ENCODE data around the gene TASP1. TPM values are rescaled to one million over a fixed set of nuclear protein-coding genes. Genes with fewer than 3 reads are reported as not detected.

TASP1 gene
- total and polyA plus RNA-seq, 8 donors, result 2.9 to 33.8 (median 6.9) TPM

DNA sequence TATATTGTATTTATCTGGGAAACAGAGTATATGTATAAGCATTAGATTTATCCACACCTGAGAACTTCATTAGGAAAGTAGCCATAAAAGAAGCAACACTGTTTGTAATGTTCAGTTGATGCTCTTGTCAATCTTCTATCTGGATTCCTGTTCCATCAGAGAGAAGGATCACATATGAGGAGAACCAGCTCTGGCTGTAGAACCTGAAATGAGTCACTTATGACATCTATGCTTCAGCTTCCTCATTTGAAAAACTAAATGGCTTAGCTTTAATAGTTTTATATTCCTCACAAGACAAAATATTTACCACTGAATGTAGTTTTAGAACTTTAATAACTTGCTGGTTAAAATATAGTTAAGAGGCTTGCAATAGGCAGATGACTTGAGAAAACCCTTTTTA lies 144.7 kb downstream of the TASP1 start:
- no peak overlapping the region for H3K27ac ChIP-seq

DNA sequence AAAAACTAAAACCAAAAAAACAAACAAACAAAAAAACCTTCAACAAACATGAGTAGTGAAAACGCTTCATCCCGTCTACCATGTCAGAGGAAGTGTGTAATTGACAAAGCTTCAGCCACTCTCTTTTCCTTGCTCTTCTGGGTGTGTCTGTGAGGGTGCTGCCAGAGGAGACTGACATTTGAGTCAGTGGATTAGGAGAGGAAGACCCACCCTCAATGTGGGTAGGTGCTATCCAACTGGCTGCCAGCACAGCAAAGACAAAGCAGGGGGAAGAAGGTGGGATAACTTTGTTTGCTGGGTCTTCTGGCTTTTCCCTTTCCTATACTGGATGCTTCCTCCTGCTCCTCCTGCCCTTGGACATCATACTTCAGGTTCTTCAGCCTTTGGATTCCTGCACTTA lies 145.6 kb downstream of the TASP1 start:
- 47 to 73% (median 71%) methylated on average over 2 of the region's 2 CpGs for WGBS, 5 donors
- H3K4me1 ChIP-seq, result peaks cover 0 to 28% (median 0%) of the 10 kb centered on the region in 4 donors
- no peak overlapping the region for H3K4me3 ChIP-seq
- DNase-seq, result no peak
- peaks cover 0 to 10% (median 5%) of the 10 kb centered on the region in 4 donors for H3K9me3 ChIP-seq
- no peak for TF ChIP-seq POLR2AphosphoS5 (IDR thresholded peaks at IDR 0.05)
- no peak for TF ChIP-seq EP300 (IDR thresholded peaks at IDR 0.05)
- no peak for TF ChIP-seq POLR2A (IDR thresholded peaks at IDR 0.05)
- TF ChIP-seq, protein P1, sequence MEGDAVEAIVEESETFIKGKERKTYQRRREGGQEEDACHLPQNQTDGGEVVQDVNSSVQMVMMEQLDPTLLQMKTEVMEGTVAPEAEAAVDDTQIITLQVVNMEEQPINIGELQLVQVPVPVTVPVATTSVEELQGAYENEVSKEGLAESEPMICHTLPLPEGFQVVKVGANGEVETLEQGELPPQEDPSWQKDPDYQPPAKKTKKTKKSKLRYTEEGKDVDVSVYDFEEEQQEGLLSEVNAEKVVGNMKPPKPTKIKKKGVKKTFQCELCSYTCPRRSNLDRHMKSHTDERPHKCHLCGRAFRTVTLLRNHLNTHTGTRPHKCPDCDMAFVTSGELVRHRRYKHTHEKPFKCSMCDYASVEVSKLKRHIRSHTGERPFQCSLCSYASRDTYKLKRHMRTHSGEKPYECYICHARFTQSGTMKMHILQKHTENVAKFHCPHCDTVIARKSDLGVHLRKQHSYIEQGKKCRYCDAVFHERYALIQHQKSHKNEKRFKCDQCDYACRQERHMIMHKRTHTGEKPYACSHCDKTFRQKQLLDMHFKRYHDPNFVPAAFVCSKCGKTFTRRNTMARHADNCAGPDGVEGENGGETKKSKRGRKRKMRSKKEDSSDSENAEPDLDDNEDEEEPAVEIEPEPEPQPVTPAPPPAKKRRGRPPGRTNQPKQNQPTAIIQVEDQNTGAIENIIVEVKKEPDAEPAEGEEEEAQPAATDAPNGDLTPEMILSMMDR (IDR thresholded peaks at IDR 0.05), result no peak
- H3K36me3 ChIP-seq, result no peaks in the 10 kb centered on the region
- no peaks in the 10 kb centered on the region for H3K27me3 ChIP-seq
- intact Hi-C loops (cut with DNase I; ENCODE audit: low total_unique reads), result no loop called here
- H3K27ac ChIP-seq, result peak overlapping the region in 1 of 5 donors; percentile 35

More for the DNA sequence above, 144.7 kb downstream of the TASP1 start:
- Histone ChIP-seq H3K36me3 (peaks cover 0 to 2% (median under 1%) of the 10 kb centered on the region in 4 donors), H3K9me3 (peaks cover 0 to 10% (median 5%) of the 10 kb centered on the region in 4 donors), H3K4me3 (no peak overlapping the region), H3K4me1 (peaks cover 0 to 28% (median 0%) of the 10 kb centered on the region in 4 donors), H3K27me3 (no peaks in the 10 kb centered on the region)
- DNase-seq, result no peak
- TF ChIP-seq POLR2AphosphoS5 (IDR thresholded peaks at IDR 0.05) (no peak), POLR2A (IDR thresholded peaks at IDR 0.05) (no peak), EP300 (IDR thresholded peaks at IDR 0.05) (no peak)
- TF ChIP-seq, protein P1 (IDR thresholded peaks at IDR 0.05), result no peak
- intact Hi-C loops (cut with DNase I; ENCODE audit: low total_unique reads), result no loop called here

DNA sequence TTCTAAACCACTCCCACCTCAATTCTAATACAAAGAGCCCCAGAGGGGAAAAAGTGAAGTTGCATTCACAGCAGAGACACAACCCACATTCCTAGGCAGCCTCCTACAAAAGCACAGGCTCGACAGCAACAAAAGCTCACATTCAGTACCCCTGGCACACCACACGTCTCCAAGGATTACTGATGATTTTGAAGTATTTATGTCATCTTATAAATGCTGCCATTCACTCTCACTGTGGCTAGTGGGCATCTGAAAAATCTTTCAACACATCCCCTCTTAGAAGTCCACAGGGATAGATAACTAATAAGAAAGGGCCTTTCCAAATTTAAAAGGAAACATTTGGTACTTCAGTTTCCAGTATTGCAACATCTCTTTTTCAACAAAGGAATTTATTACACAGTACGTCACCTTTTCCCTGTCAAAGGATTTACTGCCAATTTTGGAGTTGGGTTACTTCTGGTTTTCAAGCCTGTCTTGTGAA lies 146.7 kb downstream of the TASP1 start:
- peak in 1 of 3 donors; percentile 52 for TF ChIP-seq POLR2AphosphoS5 (IDR thresholded peaks at IDR 0.05)
- no peak for TF ChIP-seq POLR2A (IDR thresholded peaks at IDR 0.05)
- Histone ChIP-seq H3K36me3 (no peaks in the 10 kb centered on the region), H3K27ac (peak overlapping the region in 2 of 5 donors; percentile 23 to 58), H3K4me1 (peaks cover 0 to 28% (median 0%) of the 10 kb centered on the region in 4 donors), H3K9me3 (peaks cover 0 to under 1% (median under 1%) of the 10 kb centered on the region in 4 donors), H3K4me3 (no peak overlapping the region), H3K27me3 (no peaks in the 10 kb centered on the region)
- 50 to 67% (median 60%) methylated on average over 3 of the region's 3 CpGs for WGBS, 5 donors
- intact Hi-C loops (cut with DNase I; ENCODE audit: low total_unique reads), result no loop called here
- peak in 1 of 2 donors; percentile 38 for DNase-seq

DNA sequence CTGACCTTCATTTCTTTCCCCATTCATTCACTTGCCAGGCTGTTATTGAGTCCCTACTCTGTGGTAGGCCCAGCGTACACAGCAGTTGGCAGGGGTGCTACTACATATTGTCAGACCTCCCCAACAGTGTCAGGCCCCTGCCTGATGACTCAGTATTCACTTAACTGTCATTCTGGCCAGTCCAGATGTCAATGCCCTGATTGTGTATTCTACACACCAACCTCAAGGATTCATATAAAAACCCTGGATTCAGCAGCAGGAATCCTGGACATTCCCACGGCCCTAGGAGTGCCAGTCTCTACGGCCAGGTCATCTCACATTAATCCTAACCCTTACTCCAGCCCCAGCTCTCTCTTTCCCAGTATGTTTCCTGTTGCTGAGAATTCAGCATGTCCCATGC lies 151.5 kb downstream of the TASP1 start:
- H3K4me3 ChIP-seq, result no peak overlapping the region
- H3K36me3 ChIP-seq, result peaks cover 0 to 12% (median 10%) of the 10 kb centered on the region in 4 donors
- intact Hi-C loops (cut with DNase I; ENCODE audit: low total_unique reads), result no loop called here
- no peak for DNase-seq
- no peak overlapping the region for H3K27ac ChIP-seq
- no peak for TF ChIP-seq EP300 (IDR thresholded peaks at IDR 0.05)
- no peak for TF ChIP-seq POLR2A (IDR thresholded peaks at IDR 0.05)
- no peak for TF ChIP-seq POLR2AphosphoS5 (IDR thresholded peaks at IDR 0.05)
- TF ChIP-seq, protein P1 (IDR thresholded peaks at IDR 0.05), result no peak
- H3K4me1 ChIP-seq, result peaks cover 0 to 22% (median 0%) of the 10 kb centered on the region in 4 donors
- H3K27me3 ChIP-seq, result no peaks in the 10 kb centered on the region
- H3K9me3 ChIP-seq, result no peaks in the 10 kb centered on the region
- WGBS, 5 donors, result 93 to 98% (median 94%) methylated on average over 3 of the region's 3 CpGs

DNA sequence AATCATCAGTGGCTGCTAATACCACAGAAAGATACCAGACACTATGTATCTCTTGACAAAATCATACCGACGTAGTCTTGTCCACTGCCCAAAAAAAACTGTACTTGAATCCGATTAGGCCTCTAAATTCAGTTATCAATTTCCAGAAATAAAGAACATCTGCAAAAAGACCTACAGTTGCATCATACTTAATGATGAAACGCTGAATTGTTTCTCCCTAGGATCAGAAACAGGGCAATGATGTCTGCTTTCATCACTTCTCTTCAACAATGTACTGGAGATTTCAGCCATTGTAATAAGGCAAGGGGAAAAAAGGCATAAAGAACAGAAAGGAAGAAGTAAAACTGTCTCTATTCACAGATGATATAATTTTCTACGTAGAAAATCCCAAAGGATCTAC lies 152.0 kb downstream of the TASP1 start:
- peaks cover 0 to 17% (median 15%) of the 10 kb centered on the region in 4 donors for H3K36me3 ChIP-seq
- H3K27ac ChIP-seq, result no peak overlapping the region
- 77 to 98% (median 96%) methylated on average over 5 of the region's 5 CpGs for WGBS, 5 donors
- peaks cover 0 to 17% (median 0%) of the 10 kb centered on the region in 4 donors for H3K4me1 ChIP-seq
- intact Hi-C loops (cut with DNase I; ENCODE audit: low total_unique reads), result no loop called here
- TF ChIP-seq POLR2AphosphoS5 (IDR thresholded peaks at IDR 0.05), result no peak
- TF ChIP-seq, protein P1 (IDR thresholded peaks at IDR 0.05), result no peak
- no peak for TF ChIP-seq POLR2A (IDR thresholded peaks at IDR 0.05)
- TF ChIP-seq EP300 (IDR thresholded peaks at IDR 0.05), result no peak
- H3K9me3 ChIP-seq, result no peaks in the 10 kb centered on the region
- no peak overlapping the region for H3K4me3 ChIP-seq
- no peak for DNase-seq
- no peaks in the 10 kb centered on the region for H3K27me3 ChIP-seq
